C4-2B (cell line): ENCODE data around the gene EPHA10.
"Not testable (repeated sequence)": the region's sequence is repeated elsewhere in the genome, so short reads cannot be mapped to it uniquely, and the experiment has no call there.

Source experiments
- H3K27ac ChIP-seq: fragments of 450-650 bp; 2 replicates; pipeline ENCODE4 v1.5.1; 2017
- ZFX ChIP-seq: fragments of 450-650 bp; IDR thresholded peaks from 2 replicates; pipeline ENCODE4 v1.6.1; 2017
- TF ChIP-seq, protein P1 (sequence below): fragments of 450-650 bp; conservative IDR thresholded peaks from 2 replicates; pipeline ENCODE4 v1.5.1; 2017; ENCODE audit warnings: mild to moderate bottlenecking

Gene EPHA10

GRCh38 chr1:37739222-37739621 lies 25.7 kb downstream of the EPHA10 start:
- TF ChIP-seq, protein P1, sequence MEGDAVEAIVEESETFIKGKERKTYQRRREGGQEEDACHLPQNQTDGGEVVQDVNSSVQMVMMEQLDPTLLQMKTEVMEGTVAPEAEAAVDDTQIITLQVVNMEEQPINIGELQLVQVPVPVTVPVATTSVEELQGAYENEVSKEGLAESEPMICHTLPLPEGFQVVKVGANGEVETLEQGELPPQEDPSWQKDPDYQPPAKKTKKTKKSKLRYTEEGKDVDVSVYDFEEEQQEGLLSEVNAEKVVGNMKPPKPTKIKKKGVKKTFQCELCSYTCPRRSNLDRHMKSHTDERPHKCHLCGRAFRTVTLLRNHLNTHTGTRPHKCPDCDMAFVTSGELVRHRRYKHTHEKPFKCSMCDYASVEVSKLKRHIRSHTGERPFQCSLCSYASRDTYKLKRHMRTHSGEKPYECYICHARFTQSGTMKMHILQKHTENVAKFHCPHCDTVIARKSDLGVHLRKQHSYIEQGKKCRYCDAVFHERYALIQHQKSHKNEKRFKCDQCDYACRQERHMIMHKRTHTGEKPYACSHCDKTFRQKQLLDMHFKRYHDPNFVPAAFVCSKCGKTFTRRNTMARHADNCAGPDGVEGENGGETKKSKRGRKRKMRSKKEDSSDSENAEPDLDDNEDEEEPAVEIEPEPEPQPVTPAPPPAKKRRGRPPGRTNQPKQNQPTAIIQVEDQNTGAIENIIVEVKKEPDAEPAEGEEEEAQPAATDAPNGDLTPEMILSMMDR, result no peak
- no peak for TF ChIP-seq ZFX
- no peak overlapping the region for H3K27ac ChIP-seq

DNA sequence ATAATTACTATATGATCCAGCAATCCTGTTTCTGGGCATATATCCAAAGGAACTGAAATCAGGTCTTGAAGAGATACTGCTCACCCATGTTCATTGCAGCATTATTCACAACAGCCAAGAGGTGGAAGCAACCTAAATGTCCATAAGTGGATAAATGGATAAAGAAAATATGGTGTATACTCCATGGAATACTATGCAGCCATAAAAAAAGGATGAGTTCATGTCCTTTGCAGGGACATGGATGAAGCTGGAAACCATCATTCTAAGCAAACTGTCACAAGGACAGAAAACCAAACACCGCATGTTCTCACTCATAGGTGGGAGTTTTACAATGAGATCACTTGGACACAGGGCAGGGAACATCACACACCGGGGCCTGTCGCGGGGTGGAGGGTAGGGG lies 26.3 kb downstream of the EPHA10 start:
- not testable (repeated sequence) for H3K27ac ChIP-seq

DNA sequence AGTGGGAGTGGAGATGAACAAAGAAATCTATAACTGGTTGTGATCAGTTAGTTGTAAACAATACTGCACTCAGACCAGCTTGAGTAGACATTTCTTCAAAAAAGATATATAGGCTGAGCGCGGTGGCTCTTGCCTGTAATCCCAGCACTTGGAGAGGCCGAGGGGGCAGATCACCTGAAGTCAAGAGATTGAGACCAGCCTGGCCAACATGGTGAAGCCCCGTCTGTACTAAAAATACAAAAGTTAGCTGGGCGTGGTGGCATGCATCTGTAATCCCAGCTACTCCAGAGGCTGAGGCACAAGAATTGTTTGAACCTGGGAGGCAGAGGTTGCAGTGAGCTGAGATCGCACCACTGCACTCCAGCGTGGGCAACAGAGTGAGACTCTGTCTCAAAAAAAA lies 26.9 kb downstream of the EPHA10 start:
- not testable (repeated sequence) for H3K27ac ChIP-seq

DNA sequence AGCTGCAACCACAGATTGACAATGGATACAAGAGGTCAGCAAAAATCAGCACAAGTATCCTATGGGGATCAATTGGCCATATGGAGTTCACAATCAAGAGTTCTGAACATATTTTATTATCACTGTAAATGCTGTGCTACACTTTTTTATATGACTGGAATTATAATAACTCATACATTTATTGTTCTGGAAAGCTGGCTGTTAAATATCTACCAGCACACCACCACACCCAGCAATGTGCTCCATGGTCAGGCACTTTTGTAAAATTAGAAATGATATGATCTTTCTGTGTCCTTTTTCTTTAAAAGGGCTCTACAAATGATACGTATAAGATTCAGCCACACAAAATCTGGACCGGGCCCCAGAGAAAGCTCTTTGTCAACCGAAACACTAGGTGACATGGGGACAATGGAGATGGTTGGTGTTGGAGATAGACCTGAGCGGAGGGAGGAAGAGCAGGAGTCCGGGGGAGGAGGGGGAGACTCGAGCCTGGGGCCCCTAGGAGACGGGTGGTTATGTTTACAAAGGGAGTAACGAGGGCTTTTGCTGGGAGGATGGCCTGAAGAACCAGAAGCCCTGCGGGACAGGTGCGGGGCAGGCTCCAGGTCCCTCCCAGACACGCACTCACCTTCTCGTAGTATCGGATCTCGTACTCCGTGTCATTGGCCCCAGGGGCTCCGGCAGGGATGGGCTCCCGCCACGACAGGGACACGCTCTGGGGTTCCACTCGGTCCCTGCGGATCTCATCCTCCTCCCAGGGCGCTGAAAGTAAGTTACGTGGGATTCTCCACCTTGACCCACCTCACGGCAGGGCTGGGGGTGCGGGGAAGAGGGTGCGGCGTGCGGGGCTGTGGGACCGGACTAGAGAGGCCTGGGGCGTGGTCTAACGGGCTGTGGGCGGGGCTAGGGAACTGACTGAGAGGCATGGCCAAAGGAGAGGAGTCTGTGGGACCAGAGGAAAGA lies 30.0 kb downstream of the EPHA10 start:
- TF ChIP-seq ZFX, result no peak
- TF ChIP-seq, protein P1, result no peak
- H3K27ac ChIP-seq, result no peak overlapping the region

DNA sequence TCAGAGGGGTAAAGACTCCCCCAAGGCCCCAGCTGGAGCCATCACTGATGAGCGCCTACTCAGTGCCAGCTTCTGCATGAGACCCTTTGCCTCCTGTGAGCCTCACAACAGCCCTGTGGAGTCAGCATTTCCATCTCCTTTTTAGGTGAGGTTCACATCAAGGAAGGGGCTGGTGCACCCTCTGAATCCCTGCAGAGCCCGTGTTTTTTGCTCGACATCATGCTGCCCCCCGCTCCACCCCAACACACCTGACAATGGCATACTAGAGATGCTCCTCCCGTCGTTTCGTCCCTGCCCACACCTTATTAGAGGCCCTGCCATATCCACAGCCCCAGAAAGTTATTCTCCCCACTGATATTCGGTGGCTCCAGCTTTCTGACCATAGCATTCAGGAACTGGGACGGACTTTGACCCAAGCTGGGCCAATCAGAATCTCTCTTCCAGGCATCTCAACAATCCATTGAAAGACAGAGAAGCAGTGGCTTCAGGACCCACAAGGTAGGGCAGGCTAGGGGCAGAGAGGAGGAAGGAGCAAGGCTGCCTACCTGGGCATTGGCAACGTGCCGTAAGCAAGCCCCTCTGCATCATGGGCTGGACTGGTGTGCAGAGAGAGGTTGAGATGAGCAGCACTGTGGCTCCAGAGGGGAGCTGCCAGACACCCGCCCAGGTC lies 32.7 kb downstream of the EPHA10 start:
- H3K27ac ChIP-seq, result no peak overlapping the region
- TF ChIP-seq, protein P1, result no peak
- TF ChIP-seq ZFX, result no peak

DNA sequence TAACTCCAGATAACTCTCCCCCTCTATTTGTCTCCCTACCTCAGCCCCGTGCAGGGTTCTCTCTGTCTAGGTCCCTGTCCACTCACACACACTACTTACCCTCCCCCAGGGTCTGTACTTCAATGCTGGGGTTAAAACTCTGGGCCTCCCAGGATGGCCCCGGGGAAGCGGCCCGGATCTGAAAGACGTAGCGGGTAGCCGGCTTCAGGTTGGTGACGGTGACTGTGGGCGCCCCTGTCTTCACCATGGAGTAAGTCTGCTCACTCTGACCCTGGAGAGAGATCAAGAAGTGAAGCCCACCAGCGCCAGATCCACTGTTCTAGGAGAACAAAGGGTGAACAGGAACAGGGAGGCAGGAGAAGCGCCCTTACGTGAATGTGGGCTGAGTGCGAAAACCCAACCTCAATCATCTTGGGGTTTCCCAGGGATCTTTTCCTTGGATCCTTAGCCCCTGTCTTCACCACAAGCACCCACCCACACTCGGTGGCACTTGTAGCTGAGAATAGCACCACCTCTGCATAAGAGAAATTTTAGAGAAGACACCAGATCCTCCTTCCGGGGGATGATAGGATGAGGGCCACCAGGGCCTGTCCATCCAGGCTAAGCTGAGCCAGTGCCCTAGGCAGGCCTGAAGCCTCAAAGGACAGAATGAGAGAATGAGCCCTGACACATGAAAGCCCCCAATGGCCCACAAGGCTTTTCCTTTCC lies 33.5 kb downstream of the EPHA10 start:
- TF ChIP-seq ZFX, result no peak
- TF ChIP-seq, protein P1, result no peak
- H3K27ac ChIP-seq, result no peak overlapping the region

GRCh38 chr1:37730376-37730775 lies 34.5 kb downstream of the EPHA10 start:
- no peak for TF ChIP-seq ZFX
- TF ChIP-seq, protein P1, result no peak
- no peak overlapping the region for H3K27ac ChIP-seq

DNA sequence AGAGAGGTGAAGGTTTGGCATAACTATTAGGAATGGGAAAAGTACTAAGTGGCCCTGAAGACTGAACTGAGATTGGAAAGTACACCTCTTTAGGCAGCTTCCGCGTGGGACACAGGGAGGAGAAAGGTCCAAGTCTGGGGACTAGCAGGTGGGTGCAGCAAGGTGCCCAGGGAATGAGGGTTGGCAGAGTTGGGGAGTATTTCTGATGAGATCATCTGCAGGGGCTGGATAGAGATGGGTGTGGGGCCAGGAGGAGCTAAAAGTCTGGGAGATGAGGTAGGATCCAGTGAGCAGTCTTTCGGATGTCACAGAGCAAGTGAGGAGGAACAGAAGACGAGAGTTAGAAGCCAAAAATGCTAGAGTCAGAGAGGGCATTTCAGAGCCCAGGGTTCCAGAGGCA lies 36.5 kb downstream of the EPHA10 start:
- H3K27ac ChIP-seq, result no peak overlapping the region
- TF ChIP-seq, protein P1, result no peak
- TF ChIP-seq ZFX, result no peak
